ENCODE results near the gene MFRP. TPM values are rescaled to one million over a fixed set of nuclear protein-coding genes. Genes with fewer than 3 reads are reported as not detected.
"Not testable (repeated sequence)": the region's sequence is repeated elsewhere in the genome, so short reads cannot be mapped to it uniquely, and the experiment has no call there.

Gene MFRP
- total RNA-seq, 2 experiments from 2014 or later: not detected

GRCh38 chr11:119388103-119388502 is 41.6 kb upstream of the MFRP start:
- no peaks in the 10 kb centered on the region for H3K4me1 ChIP-seq (ENCODE audit: insufficient read depth, low read length)
- ChIA-PET POLR2A (no interaction called here), CTCF (no interaction called here)
- peaks cover 0 to 5% of the 10 kb centered on the region in 2 experiments for H3K27me3 ChIP-seq (ENCODE audit: control insufficient read depth in 1 of 2, insufficient read depth in 2 of 2, low read length in 2 of 2)
- H3K27me3 Mint-ChIP-seq: peaks cover 27% of the 10 kb centered on the region
- DNase-seq (no peak), ATAC-seq (ENCODE audit: poor library complexity) (no peak)
- H3K36me3 ChIP-seq (ENCODE audit: insufficient read depth, low read length): no peaks in the 10 kb centered on the region
- H3K27ac ChIP-seq (ENCODE audit: low read depth in 1 of 2, low read length in 2 of 2): no peak overlapping the region
- H3K9me3 ChIP-seq (ENCODE audit: control insufficient read depth in 1 of 2, insufficient read depth in 1 of 2, low read length in 2 of 2): no peaks in the 10 kb centered on the region
- H3K36me3 Mint-ChIP-seq (ENCODE audit: low read depth): no peaks in the 10 kb centered on the region
- H3K27ac Mint-ChIP-seq: no peak overlapping the region
- no peaks in the 10 kb centered on the region for H3K9me3 Mint-ChIP-seq
- H3K4me3 ChIP-seq (ENCODE audit: low read length): no peak overlapping the region
- TF ChIP-seq, protein P1, sequence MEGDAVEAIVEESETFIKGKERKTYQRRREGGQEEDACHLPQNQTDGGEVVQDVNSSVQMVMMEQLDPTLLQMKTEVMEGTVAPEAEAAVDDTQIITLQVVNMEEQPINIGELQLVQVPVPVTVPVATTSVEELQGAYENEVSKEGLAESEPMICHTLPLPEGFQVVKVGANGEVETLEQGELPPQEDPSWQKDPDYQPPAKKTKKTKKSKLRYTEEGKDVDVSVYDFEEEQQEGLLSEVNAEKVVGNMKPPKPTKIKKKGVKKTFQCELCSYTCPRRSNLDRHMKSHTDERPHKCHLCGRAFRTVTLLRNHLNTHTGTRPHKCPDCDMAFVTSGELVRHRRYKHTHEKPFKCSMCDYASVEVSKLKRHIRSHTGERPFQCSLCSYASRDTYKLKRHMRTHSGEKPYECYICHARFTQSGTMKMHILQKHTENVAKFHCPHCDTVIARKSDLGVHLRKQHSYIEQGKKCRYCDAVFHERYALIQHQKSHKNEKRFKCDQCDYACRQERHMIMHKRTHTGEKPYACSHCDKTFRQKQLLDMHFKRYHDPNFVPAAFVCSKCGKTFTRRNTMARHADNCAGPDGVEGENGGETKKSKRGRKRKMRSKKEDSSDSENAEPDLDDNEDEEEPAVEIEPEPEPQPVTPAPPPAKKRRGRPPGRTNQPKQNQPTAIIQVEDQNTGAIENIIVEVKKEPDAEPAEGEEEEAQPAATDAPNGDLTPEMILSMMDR (IDR thresholded peaks at IDR 0.05): no peak
- intact Hi-C loops (cut with DNase I, micrococcal nuclease): loop anchor here in 1 of 2 experiments (10.0 kb wide), 1 partner anchor 337 kb away; the partner anchor contains the start of gene NECTIN1
- no peaks in the 10 kb centered on the region for H3K4me1 Mint-ChIP-seq (ENCODE audit: low read depth)
- no peak overlapping the region for H3K4me3 Mint-ChIP-seq

DNA sequence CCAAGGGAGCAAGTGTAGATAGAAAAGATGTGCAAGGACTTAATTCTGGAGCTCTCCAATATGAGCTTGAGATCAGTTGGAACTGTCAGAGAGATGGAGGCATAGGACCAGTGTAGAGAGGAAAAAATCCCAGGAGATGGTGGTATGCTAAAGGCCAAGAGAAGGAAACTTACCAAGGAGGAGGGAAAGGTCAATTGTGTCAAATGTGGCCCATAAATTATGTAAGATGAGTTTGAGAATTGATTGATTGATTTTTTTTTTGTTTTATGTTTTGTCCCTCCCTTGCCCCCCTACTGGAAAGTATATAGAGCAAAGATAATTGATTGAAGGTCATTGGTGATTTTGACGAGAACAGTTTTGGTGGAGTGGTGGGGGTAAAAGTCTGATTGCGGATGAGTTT is 37.8 kb upstream of the MFRP start:
- H3K36me3 Mint-ChIP-seq (ENCODE audit: low read depth): no peaks in the 10 kb centered on the region
- intact Hi-C loops (cut with DNase I, micrococcal nuclease): loop anchor here in 1 of 2 experiments (10.0 kb wide), 1 partner anchor 340 kb away; the partner anchor contains the start of gene NECTIN1
- CTCF ChIA-PET: interaction anchor here (3.5 kb wide), 1 partner anchor 28 kb away, joined by 16 read pairs; no protein-coding TSS in a partner anchor

DNA sequence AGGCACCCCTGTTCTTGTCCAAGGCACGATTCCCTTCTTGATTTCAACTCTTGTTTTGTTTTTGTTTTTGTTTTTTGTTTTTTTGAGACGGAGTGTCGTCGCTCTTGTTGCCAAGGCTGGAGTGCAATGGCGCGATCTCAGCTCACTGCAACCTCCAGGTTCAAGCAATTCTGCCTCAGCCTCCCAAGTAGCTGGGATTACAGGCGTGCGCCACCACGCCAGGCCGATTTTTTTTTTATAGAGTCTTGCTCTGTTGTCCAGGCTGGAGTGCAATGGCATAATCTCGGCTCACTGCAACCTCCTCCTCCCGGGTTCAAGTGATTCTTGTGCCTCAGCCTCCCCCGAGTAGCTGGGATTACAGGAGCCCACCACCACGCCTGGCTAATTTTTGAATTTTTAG is 36.0 kb upstream of the MFRP start:
- ATAC-seq (ENCODE audit: poor library complexity); H3K27me3 Mint-ChIP-seq; H3K27ac Mint-ChIP-seq; POLR2A ChIA-PET; H3K9me3 ChIP-seq (ENCODE audit: control insufficient read depth in 1 of 2, insufficient read depth in 1 of 2, low read length in 2 of 2); H3K27me3 ChIP-seq (ENCODE audit: control insufficient read depth in 1 of 2, insufficient read depth in 2 of 2, low read length in 2 of 2); H3K4me3 Mint-ChIP-seq; DNase-seq; H3K36me3 ChIP-seq (ENCODE audit: insufficient read depth, low read length); H3K36me3 Mint-ChIP-seq (ENCODE audit: low read depth); H3K27ac ChIP-seq (ENCODE audit: low read depth in 1 of 2, low read length in 2 of 2); H3K4me3 ChIP-seq (ENCODE audit: low read length); H3K9me3 Mint-ChIP-seq; H3K4me1 Mint-ChIP-seq (ENCODE audit: low read depth): not testable (repeated sequence)
- CTCF ChIA-PET: interaction anchor here (1.5 to 3.8 kb wide), 3 partner anchors 9 to 92 kb away, joined by 4 to 65 read pairs (median 8); no protein-coding TSS in a partner anchor
- intact Hi-C loops (cut with DNase I, micrococcal nuclease): loop anchor here in 1 of 2 experiments (10.0 kb wide), 1 partner anchor 342 kb away; the partner anchor contains the start of gene NECTIN1
- H3K4me1 ChIP-seq (ENCODE audit: insufficient read depth, low read length): peaks cover 24% of the 10 kb centered on the region

More for the DNA sequence above, 37.8 kb upstream of the MFRP start:
- Mint-ChIP-seq H3K27me3 (peaks cover 8% of the 10 kb centered on the region), H3K9me3 (no peaks in the 10 kb centered on the region), H3K27ac (no peak overlapping the region), H3K4me1 (ENCODE audit: low read depth) (no peaks in the 10 kb centered on the region), H3K4me3 (no peak overlapping the region)
- no peak for DNase-seq
- ATAC-seq (ENCODE audit: poor library complexity): no peak
- Histone ChIP-seq H3K27ac (ENCODE audit: low read depth in 1 of 2, low read length in 2 of 2) (no peak overlapping the region), H3K36me3 (ENCODE audit: insufficient read depth, low read length) (no peaks in the 10 kb centered on the region), H3K4me1 (ENCODE audit: insufficient read depth, low read length) (peaks cover 21% of the 10 kb centered on the region), H3K4me3 (ENCODE audit: low read length) (no peak overlapping the region), H3K9me3 (ENCODE audit: control insufficient read depth in 1 of 2, insufficient read depth in 1 of 2, low read length in 2 of 2) (no peaks in the 10 kb centered on the region), H3K27me3 (ENCODE audit: control insufficient read depth in 1 of 2, insufficient read depth in 2 of 2, low read length in 2 of 2) (peaks cover 0 to 5% of the 10 kb centered on the region in 2 experiments)
- TF ChIP-seq, protein P1 (IDR thresholded peaks at IDR 0.05): no peak
- POLR2A ChIA-PET: no interaction called here

GRCh38 chr11:119382101-119382500 is 35.6 kb upstream of the MFRP start:
- Histone ChIP-seq H3K36me3 (ENCODE audit: insufficient read depth, low read length) (no peaks in the 10 kb centered on the region), H3K27me3 (ENCODE audit: control insufficient read depth in 1 of 2, insufficient read depth in 2 of 2, low read length in 2 of 2) (peaks cover 0 to 5% of the 10 kb centered on the region in 2 experiments), H3K27ac (ENCODE audit: low read depth in 1 of 2, low read length in 2 of 2) (peak overlapping the region in 1 of 2 donors; percentile 34), H3K4me3 (ENCODE audit: low read length) (peak overlapping the region; percentile 71), H3K9me3 (ENCODE audit: control insufficient read depth in 1 of 2, insufficient read depth in 1 of 2, low read length in 2 of 2) (no peaks in the 10 kb centered on the region), H3K4me1 (ENCODE audit: insufficient read depth, low read length) (peaks cover 26% of the 10 kb centered on the region)
- Mint-ChIP-seq H3K4me3 (no peak overlapping the region), H3K9me3 (no peaks in the 10 kb centered on the region), H3K36me3 (ENCODE audit: low read depth) (no peaks in the 10 kb centered on the region), H3K27ac (no peak overlapping the region), H3K27me3 (no peaks in the 10 kb centered on the region), H3K4me1 (ENCODE audit: low read depth) (no peaks in the 10 kb centered on the region)
- ChIA-PET CTCF (interaction anchor here (1.3 to 3.8 kb wide), 4 partner anchors 8 to 93 kb away, joined by 4 to 65 read pairs (median 9); no protein-coding TSS in a partner anchor), POLR2A (no interaction called here)
- peak in 1 of 14 experiments; percentile 33 for DNase-seq
- TF ChIP-seq, protein P1 (IDR thresholded peaks at IDR 0.05): no peak
- ATAC-seq (ENCODE audit: poor library complexity): no peak
- intact Hi-C loops (cut with DNase I, micrococcal nuclease): loop anchor here in 1 of 2 experiments (10.0 kb wide), 1 partner anchor 343 kb away; the partner anchor contains the start of gene NECTIN1
